GM19463 (cell line): ENCODE measurements around the gene SUSD1.
"Not testable (repeated sequence)": the region's sequence is repeated elsewhere in the genome, so short reads cannot be mapped to it uniquely, and the experiment has no call there.

Experiments used
- ATAC-seq: cut with Tn5 transposase; IDR thresholded peaks from one replicate; pipeline ENCODE4 v1.9.1; 2021; ENCODE audit warnings: mild to moderate bottlenecking, moderate library complexity; ENCODE audit not compliant: unreplicated experiment

The SUSD1 gene

GRCh38 chr9:112174965-112175795 lies at the start of gene SUSD1:
Gene SUSD1 (minus strand): TSS chr9:112175297. CDS start chr9:112175235, 62 bp downstream.
- ATAC-seq, result peak; percentile 44

GRCh38 chr9:112224401-112225289 lies 49.5 kb upstream of the SUSD1 start:
- peak; percentile 90 for ATAC-seq

- ATAC-seq, result peak; percentile 98
Measured at GRCh38 chr9:112218908-112219307, 43.8 kb upstream of the SUSD1 start.

- no peak for ATAC-seq
Measured at GRCh38 chr9:112212926-112213325, 37.8 kb upstream of the SUSD1 start.

GRCh38 chr9:112207451-112207850 lies 32.4 kb upstream of the SUSD1 start:
- ATAC-seq, result no peak

GRCh38 chr9:112203536-112203935 lies 28.4 kb upstream of the SUSD1 start:
- ATAC-seq, result no peak

- no peak for ATAC-seq
Measured at GRCh38 chr9:112200711-112201110, 25.6 kb upstream of the SUSD1 start.

- ATAC-seq, result no peak
Measured at GRCh38 chr9:112198646-112199045, 23.5 kb upstream of the SUSD1 start.

GRCh38 chr9:112194969-112195431 lies 19.9 kb upstream of the SUSD1 start:
- no peak for ATAC-seq

GRCh38 chr9:112193572-112194288 lies 18.6 kb upstream of the SUSD1 start:
- no peak for ATAC-seq

GRCh38 chr9:112190320-112190719 lies 15.2 kb upstream of the SUSD1 start:
- not testable (repeated sequence) for ATAC-seq

GRCh38 chr9:112188884-112189283 lies 13.8 kb upstream of the SUSD1 start:
- ATAC-seq, result no peak

GRCh38 chr9:112187404-112187803 lies 12.3 kb upstream of the SUSD1 start:
- no peak for ATAC-seq

GRCh38 chr9:112186695-112187094 lies 11.6 kb upstream of the SUSD1 start:
- ATAC-seq, result no peak

- ATAC-seq, result no peak
Measured at GRCh38 chr9:112184946-112185345, 9.8 kb upstream of the SUSD1 start.

- ATAC-seq, result no peak
Measured at GRCh38 chr9:112184221-112184620, 9.1 kb upstream of the SUSD1 start.

GRCh38 chr9:112180387-112180881 lies 5.3 kb upstream of the SUSD1 start:
- ATAC-seq, result no peak

GRCh38 chr9:112179816-112180215 lies 4.7 kb upstream of the SUSD1 start:
- ATAC-seq, result no peak

GRCh38 chr9:112176524-112176923 lies 1.4 kb upstream of the SUSD1 start:
- no peak for ATAC-seq

GRCh38 chr9:112175796-112176315 lies 759 bp upstream of the SUSD1 start:
- no peak for ATAC-seq
